Measurements from ENCODE around the gene SV2A. TPM values are rescaled to one million over a fixed set of nuclear protein-coding genes. Genes with fewer than 3 reads are reported as not detected.
A peak's percentile ranks its signal among the peaks of the same experiment; 100 is the strongest.

Gene SV2A
- total and polyA plus RNA-seq, 4 donors: 0.13 to 0.51 (median 0.24) TPM

DNA sequence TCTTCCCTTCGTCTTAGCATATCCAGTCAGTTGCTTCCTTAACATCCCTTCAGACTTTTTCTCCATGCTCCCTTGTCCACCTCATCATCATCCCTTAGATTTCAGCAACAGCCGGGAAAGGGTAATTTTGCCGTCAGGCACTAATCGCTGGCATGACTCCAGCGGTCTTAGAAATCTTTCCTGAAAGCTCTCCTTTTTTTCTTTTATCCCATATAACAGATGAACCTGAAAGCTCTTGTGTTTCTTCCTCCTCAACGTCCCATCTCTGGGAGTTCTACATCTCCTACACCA is 28.7 kb downstream of the SV2A start:
- H3K27ac ChIP-seq (ENCODE audit: low read depth in 1 of 2, low read length in 2 of 2): peak overlapping the region; percentile 100
- no peak overlapping the region for H3K9ac ChIP-seq (ENCODE audit: low read depth in 1 of 2, low read length in 2 of 2)
- no peaks in the 10 kb centered on the region for H3K27me3 ChIP-seq (ENCODE audit: control insufficient read depth in 4 of 4, insufficient read depth in 4 of 4, low read length in 3 of 4)
- peaks cover 6 to 22% (median 10%) of the 10 kb centered on the region in 4 donors for H3K4me1 ChIP-seq (ENCODE audit: control insufficient read depth in 4 of 4, insufficient read depth in 4 of 4, low read length in 3 of 4)
- H3K4me3 ChIP-seq (ENCODE audit: low read depth in 1 of 3, low read length in 3 of 3): peak overlapping the region; percentile 36 to 71 (median 57)
- TF ChIP-seq HNF4G (IDR thresholded peaks at IDR 0.05) (no peak), RAD21 (IDR thresholded peaks at IDR 0.05) (no peak), YY1 (IDR thresholded peaks at IDR 0.05) (no peak)
- H3K36me3 ChIP-seq (ENCODE audit: control insufficient read depth in 4 of 4, insufficient read depth in 3 of 4, low read depth in 1 of 4, low read length in 3 of 4): no peaks in the 10 kb centered on the region
- no peak for DNase-seq (ENCODE audit: low spot score)
- 32% methylated on average over 6 of the region's 6 CpGs for WGBS
- H3K9me3 ChIP-seq (ENCODE audit: control insufficient read depth in 4 of 4, low read length in 3 of 4): no peaks in the 10 kb centered on the region

GRCh38 chr1:149888247-149888998 is 29.2 kb downstream of the SV2A start:
- TF ChIP-seq TAF1 (conservative IDR thresholded peaks at IDR 0.05) (no peak), ATF3 (IDR thresholded peaks at IDR 0.05) (no peak), FOXA2 (IDR thresholded peaks at IDR 0.05) (no peak), YY1 (IDR thresholded peaks at IDR 0.05) (peak; percentile 91), CTCF (IDR thresholded peaks at IDR 0.05; ENCODE audit: low read depth, low read length, missing input control) (peak; percentile 51), JUND (IDR thresholded peaks at IDR 0.05) (peak in 1 of 2 donors; percentile 46), FOXA1 (IDR thresholded peaks at IDR 0.05) (no peak), RXRA (IDR thresholded peaks at IDR 0.05) (peak; percentile 60 to 67), HNF4G (IDR thresholded peaks at IDR 0.05) (no peak), SP1 (IDR thresholded peaks at IDR 0.05) (peak; percentile 16), GABPA (IDR thresholded peaks at IDR 0.05 in 1 of 2, conservative IDR thresholded peaks at IDR 0.05 in 1 of 2) (no peak), HNF4A (conservative IDR thresholded peaks at IDR 0.05) (peak; percentile 19 to 50), RAD21 (IDR thresholded peaks at IDR 0.05) (peak; percentile 61 to 70), NR2F2 (IDR thresholded peaks at IDR 0.05) (peak; percentile 57), EGR1 (IDR thresholded peaks at IDR 0.05; ENCODE audit: low read depth in 2 of 2) (no peak)
- TF ChIP-seq, protein P1, sequence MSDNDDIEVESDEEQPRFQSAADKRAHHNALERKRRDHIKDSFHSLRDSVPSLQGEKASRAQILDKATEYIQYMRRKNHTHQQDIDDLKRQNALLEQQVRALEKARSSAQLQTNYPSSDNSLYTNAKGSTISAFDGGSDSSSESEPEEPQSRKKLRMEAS (IDR thresholded peaks at IDR 0.05): peak; percentile 39
- TF ChIP-seq, protein P2, sequence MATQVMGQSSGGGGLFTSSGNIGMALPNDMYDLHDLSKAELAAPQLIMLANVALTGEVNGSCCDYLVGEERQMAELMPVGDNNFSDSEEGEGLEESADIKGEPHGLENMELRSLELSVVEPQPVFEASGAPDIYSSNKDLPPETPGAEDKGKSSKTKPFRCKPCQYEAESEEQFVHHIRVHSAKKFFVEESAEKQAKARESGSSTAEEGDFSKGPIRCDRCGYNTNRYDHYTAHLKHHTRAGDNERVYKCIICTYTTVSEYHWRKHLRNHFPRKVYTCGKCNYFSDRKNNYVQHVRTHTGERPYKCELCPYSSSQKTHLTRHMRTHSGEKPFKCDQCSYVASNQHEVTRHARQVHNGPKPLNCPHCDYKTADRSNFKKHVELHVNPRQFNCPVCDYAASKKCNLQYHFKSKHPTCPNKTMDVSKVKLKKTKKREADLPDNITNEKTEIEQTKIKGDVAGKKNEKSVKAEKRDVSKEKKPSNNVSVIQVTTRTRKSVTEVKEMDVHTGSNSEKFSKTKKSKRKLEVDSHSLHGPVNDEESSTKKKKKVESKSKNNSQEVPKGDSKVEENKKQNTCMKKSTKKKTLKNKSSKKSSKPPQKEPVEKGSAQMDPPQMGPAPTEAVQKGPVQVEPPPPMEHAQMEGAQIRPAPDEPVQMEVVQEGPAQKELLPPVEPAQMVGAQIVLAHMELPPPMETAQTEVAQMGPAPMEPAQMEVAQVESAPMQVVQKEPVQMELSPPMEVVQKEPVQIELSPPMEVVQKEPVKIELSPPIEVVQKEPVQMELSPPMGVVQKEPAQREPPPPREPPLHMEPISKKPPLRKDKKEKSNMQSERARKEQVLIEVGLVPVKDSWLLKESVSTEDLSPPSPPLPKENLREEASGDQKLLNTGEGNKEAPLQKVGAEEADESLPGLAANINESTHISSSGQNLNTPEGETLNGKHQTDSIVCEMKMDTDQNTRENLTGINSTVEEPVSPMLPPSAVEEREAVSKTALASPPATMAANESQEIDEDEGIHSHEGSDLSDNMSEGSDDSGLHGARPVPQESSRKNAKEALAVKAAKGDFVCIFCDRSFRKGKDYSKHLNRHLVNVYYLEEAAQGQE (IDR thresholded peaks at IDR 0.05): no peak
- TF ChIP-seq, protein P3, sequence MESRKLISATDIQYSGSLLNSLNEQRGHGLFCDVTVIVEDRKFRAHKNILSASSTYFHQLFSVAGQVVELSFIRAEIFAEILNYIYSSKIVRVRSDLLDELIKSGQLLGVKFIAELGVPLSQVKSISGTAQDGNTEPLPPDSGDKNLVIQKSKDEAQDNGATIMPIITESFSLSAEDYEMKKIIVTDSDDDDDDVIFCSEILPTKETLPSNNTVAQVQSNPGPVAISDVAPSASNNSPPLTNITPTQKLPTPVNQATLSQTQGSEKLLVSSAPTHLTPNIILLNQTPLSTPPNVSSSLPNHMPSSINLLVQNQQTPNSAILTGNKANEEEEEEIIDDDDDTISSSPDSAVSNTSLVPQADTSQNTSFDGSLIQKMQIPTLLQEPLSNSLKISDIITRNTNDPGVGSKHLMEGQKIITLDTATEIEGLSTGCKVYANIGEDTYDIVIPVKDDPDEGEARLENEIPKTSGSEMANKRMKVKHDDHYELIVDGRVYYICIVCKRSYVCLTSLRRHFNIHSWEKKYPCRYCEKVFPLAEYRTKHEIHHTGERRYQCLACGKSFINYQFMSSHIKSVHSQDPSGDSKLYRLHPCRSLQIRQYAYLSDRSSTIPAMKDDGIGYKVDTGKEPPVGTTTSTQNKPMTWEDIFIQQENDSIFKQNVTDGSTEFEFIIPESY (IDR thresholded peaks at IDR 0.05): no peak
- Histone ChIP-seq H3K27ac (ENCODE audit: low read depth in 1 of 2, low read length in 2 of 2) (peak overlapping the region; percentile 100), H3K4me3 (ENCODE audit: low read depth in 1 of 3, low read length in 3 of 3) (peak overlapping the region; percentile 36 to 71 (median 57)), H3K36me3 (ENCODE audit: control insufficient read depth in 4 of 4, insufficient read depth in 3 of 4, low read depth in 1 of 4, low read length in 3 of 4) (no peaks in the 10 kb centered on the region), H3K27me3 (ENCODE audit: control insufficient read depth in 4 of 4, insufficient read depth in 4 of 4, low read length in 3 of 4) (no peaks in the 10 kb centered on the region), H3K9me3 (ENCODE audit: control insufficient read depth in 4 of 4, low read length in 3 of 4) (no peaks in the 10 kb centered on the region), H3K4me1 (ENCODE audit: control insufficient read depth in 4 of 4, insufficient read depth in 4 of 4, low read length in 3 of 4) (peaks cover 6 to 27% (median 14%) of the 10 kb centered on the region in 4 donors), H3K9ac (ENCODE audit: low read depth in 1 of 2, low read length in 2 of 2) (peak overlapping the region; percentile 31 to 70)
- WGBS: 3% methylated on average over 28 of the region's 28 CpGs
- DNase-seq (ENCODE audit: low spot score): peak; percentile 87

Measured in liver (tissue), 9 donors.